Stomach (tissue), 9 donors: ENCODE measurements around the gene SCAMP5. TPM values are rescaled to one million over a fixed set of nuclear protein-coding genes. Genes with fewer than 3 reads are reported as not detected.

Experiments used
- DNase-seq, 2 donors: peaks; one replicate each; pipeline versions ENCODE4 v3.0.0 to v3.0.0-alpha.2; 2013 to 2019
- H3K27ac ChIP-seq, 5 donors: fragments of 200-600 bp in 4 of 5; sonication (generic) in 4 of 5; one replicate each; pipeline ENCODE4 v1.5.1; 2013 to 2019; ENCODE audit warnings: mild to moderate bottlenecking in 1 of 5, moderate library complexity in 1 of 5
- H3K27me3 ChIP-seq, 3 donors: fragments of 200-600 bp; sonication (generic); one replicate each; pipeline ENCODE4 v1.5.1; 2017 to 2019; ENCODE audit warnings: mixed run types in 1 of 3
- H3K36me3 ChIP-seq, 4 donors: fragments of 200-600 bp; sonication (generic); 1 replicate in 3 of 4; 2 replicates in 1 of 4; pipeline ENCODE4 v1.5.1; 2016 to 2019
- H3K4me1 ChIP-seq, 4 donors: fragments of 200-600 bp; sonication (generic); one replicate each; pipeline ENCODE4 v1.5.1; 2016 to 2019
- H3K4me3 ChIP-seq, 4 donors: fragments of 200-600 bp; sonication (generic) in 3 of 4; one replicate each; pipeline ENCODE4 v1.5.1; 2016 to 2019; ENCODE audit warnings: mild to moderate bottlenecking in 1 of 4
- H3K9me3 ChIP-seq, 4 donors: fragments of 200-600 bp; sonication (generic); one replicate each; pipeline ENCODE4 v1.5.1; 2016 to 2019
- EP300 ChIP-seq: sonication (generic); formaldehyde crosslinking; IDR thresholded peaks from one replicate; pipeline ENCODE4 v1.6.1; 2017; ENCODE audit warnings: antibody characterized with exemption
- POLR2A ChIP-seq, 4 donors: fragments of 450-650 bp; IDR thresholded peaks; one replicate each; pipeline ENCODE4 v1.6.1; 2016; ENCODE audit warnings: antibody characterized with exemption in 4 of 4, control low read depth in 2 of 4, mild to moderate bottlenecking in 1 of 4, moderate library complexity in 1 of 4
- POLR2AphosphoS5 ChIP-seq, 3 donors: sonication (generic); formaldehyde crosslinking; IDR thresholded peaks; one replicate each; pipeline ENCODE4 v1.6.1; 2016; ENCODE audit warnings: antibody characterized with exemption in 3 of 3
- WGBS, 5 donors: extraction: QIAGEN DNeasy Blood & Tissue Kit in 3 of 5; methylation state at CpG; one replicate each; pipeline versions ENCODE4 v1.1.5 to v1.1.7; 2013 to 2018; 5-methylcytosine and 5-hydroxymethylcytosine counted together
- intact Hi-C: fragments of 100-400 bp; cut with DNase I; formaldehyde crosslinking; loops from one replicate; pipeline ENCODE4 v1.15.1; 2023; ENCODE audit warnings: low total_unique reads
- polyA plus RNA-seq, 3 donors: library from polyadenylated mRNA; stranded (reverse); fragments of 200-250 nt; gene quantifications; one replicate each; pipeline ENCODE4 v1.2.3, GENCODE V29; 2013
- total RNA-seq, 5 donors: library from RNA; depleted of rRNA; stranded (reverse); fragments of >200 nt; gene quantifications; one replicate each; pipeline versions ENCODE4 v1.1.0 to v1.2.3, GENCODE V29; 2014 to 2016
- TF ChIP-seq, protein P1 (sequence below), 7 experiments: fragments of 450-650 bp in 4 of 7; fragments of 200-600 bp in 3 of 7; sonication (generic) in 3 of 7; IDR thresholded peaks; one replicate each; pipeline ENCODE4 v1.5.1; 2016 to 2019; ENCODE audit warnings: antibody characterized with exemption in 7 of 7, control low read depth in 2 of 7, mild to moderate bottlenecking in 1 of 7
- donor health status: healthy with polysubstance abuse.
- donor health status: Bipolar disorder and iron deficiency.
- donor health status: healthy.

SCAMP5 gene
- total and polyA plus RNA-seq, 8 donors = 1.8 to 70.1 (median 12.5) TPM

DNA sequence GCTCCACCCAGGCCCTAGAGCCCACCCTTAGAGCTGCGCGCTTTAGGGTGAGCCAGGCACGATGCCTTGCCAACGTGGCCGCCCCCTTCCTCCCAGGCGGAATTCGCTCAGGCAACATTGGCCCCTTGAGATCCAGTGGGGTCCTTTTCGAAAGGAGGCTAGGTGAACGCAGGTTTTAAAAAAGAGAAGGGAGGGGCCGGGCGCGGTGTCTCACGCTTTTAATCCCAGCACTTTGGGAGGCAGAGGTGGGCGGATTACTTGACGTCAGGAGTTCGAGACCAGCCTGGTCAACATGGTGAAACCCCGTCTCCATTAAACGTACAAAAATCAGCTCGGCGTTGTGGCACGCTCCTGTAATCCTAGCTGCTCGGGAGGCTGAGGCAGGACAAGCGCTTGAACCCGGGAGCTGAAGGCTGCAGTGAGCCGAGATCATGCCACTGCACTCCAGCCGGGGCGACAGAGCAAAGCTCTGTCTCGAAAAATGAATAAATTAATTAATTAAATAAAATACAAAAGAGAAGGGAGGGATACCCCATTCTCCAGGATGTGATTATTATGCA, 37.8 kb upstream of the SCAMP5 start:
- peak overlapping the region; percentile 54 to 79 (median 61) for H3K4me3 ChIP-seq
- no peaks in the 10 kb centered on the region for H3K9me3 ChIP-seq
- H3K27ac ChIP-seq = peak overlapping the region; percentile 78 to 95 (median 86)
- no peak for TF ChIP-seq POLR2AphosphoS5 (IDR thresholded peaks at IDR 0.05)
- no peak for TF ChIP-seq EP300
- TF ChIP-seq, protein P1, sequence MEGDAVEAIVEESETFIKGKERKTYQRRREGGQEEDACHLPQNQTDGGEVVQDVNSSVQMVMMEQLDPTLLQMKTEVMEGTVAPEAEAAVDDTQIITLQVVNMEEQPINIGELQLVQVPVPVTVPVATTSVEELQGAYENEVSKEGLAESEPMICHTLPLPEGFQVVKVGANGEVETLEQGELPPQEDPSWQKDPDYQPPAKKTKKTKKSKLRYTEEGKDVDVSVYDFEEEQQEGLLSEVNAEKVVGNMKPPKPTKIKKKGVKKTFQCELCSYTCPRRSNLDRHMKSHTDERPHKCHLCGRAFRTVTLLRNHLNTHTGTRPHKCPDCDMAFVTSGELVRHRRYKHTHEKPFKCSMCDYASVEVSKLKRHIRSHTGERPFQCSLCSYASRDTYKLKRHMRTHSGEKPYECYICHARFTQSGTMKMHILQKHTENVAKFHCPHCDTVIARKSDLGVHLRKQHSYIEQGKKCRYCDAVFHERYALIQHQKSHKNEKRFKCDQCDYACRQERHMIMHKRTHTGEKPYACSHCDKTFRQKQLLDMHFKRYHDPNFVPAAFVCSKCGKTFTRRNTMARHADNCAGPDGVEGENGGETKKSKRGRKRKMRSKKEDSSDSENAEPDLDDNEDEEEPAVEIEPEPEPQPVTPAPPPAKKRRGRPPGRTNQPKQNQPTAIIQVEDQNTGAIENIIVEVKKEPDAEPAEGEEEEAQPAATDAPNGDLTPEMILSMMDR (IDR thresholded peaks at IDR 0.05) = no peak
- intact Hi-C loops = no loop called here
- H3K4me1 ChIP-seq = peaks cover 46 to 68% (median 63%) of the 10 kb centered on the region in 4 donors
- H3K36me3 ChIP-seq = no peaks in the 10 kb centered on the region
- DNase-seq = no peak
- 2 to 3% (median 2%) methylated on average over 23 to 28 of the region's 28 CpGs for WGBS, 5 donors
- H3K27me3 ChIP-seq = peaks cover 0 to 49% (median 0%) of the 10 kb centered on the region in 3 donors

DNA sequence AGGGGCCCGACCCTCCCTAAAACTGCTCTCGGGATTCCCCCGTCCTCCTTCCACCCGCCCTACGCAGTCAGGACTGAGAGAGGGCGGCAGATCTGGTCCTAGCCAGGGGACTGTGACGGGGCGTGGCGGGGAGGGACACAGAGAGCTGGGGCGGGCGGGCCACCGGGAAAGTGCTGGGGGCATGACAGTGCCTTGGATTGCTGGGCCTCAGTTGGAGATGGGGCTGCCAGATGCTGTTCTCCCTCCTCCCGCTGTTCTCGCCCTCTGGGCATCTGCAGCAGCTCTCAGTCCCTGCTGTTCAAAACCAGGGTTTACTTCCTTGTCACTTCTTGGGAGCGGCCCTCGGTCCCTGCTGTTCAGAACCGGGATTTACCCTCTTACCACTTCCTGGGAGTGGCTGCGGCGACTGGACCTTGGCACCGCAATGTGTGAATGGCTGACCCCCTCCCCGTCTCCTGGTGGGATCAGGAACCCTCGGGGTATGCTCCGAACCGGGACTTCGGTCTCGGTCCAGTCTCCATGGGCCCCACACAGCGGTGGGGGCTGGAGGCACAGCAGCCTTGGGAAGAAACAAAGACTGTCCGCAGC, 36.9 kb upstream of the SCAMP5 start:
- intact Hi-C loops = no loop called here
- peak; percentile 81 to 87 for DNase-seq
- peak in 1 of 4 donors; percentile 56 for TF ChIP-seq POLR2A (IDR thresholded peaks at IDR 0.05)
- TF ChIP-seq EP300 = no peak
- peak in 2 of 3 donors; percentile 76 to 83 for TF ChIP-seq POLR2AphosphoS5 (IDR thresholded peaks at IDR 0.05)
- TF ChIP-seq, protein P1 (IDR thresholded peaks at IDR 0.05) = peak in 4 of 7 experiments; percentile 35 to 75 (median 46)
- H3K4me1 ChIP-seq = peaks cover 46 to 68% (median 63%) of the 10 kb centered on the region in 4 donors
- H3K27me3 ChIP-seq = peaks cover 0 to 49% (median 0%) of the 10 kb centered on the region in 3 donors
- H3K36me3 ChIP-seq = no peaks in the 10 kb centered on the region
- peak overlapping the region; percentile 39 to 95 (median 86) for H3K27ac ChIP-seq
- peak overlapping the region; percentile 54 to 79 (median 61) for H3K4me3 ChIP-seq
- H3K9me3 ChIP-seq = no peaks in the 10 kb centered on the region
- WGBS, 5 donors = 1 to 3% (median 2%) methylated on average over 18 to 28 of the region's 28 CpGs

DNA sequence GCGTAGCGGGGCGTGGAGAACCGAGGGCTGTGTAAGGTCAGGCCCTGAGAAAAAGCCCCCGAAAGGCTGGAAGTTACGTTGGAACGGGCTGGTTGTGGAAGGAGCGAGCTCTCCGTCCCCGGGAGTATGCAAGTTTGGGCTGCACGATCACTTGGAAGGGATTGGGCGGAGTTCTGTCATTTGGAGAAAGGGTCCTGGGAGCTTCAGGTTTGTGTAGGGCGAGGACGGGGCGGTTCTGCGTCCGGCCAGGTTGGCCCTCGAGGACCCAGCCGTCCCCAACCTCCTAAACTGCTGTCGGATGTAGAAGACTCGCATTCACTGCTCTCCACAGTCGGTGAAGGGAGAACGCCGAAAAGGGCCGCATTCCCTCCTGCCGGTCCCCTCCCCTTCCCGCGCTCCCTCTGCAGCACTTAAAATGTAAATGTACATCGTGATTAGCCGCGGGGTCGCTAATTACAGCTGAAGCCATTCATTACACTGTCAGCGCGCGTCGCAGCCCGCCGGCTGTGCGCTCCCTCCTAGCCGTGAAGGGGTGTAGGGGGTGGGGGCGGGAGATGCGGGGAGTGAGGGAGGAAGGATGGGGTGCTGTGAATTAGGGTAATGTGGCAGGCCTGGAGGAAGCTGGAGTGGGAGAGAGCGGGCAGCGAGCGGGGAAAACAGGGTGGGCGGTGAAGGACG, 36.3 kb upstream of the SCAMP5 start:
- DNase-seq = peak in 1 of 2 donors; percentile 46
- Histone ChIP-seq H3K9me3 (no peaks in the 10 kb centered on the region), H3K4me3 (peak overlapping the region; percentile 54 to 79 (median 61)), H3K36me3 (no peaks in the 10 kb centered on the region), H3K27me3 (peaks cover 0 to 49% (median 0%) of the 10 kb centered on the region in 3 donors), H3K27ac (peak overlapping the region in 4 of 5 donors; percentile 64 to 95 (median 86)), H3K4me1 (peaks cover 46 to 64% (median 59%) of the 10 kb centered on the region in 4 donors)
- 4 to 8% (median 6%) methylated on average over 43 to 47 of the region's 47 CpGs for WGBS, 5 donors
- no peak for TF ChIP-seq POLR2AphosphoS5 (IDR thresholded peaks at IDR 0.05)
- TF ChIP-seq, protein P1 (IDR thresholded peaks at IDR 0.05) = no peak
- TF ChIP-seq POLR2A (IDR thresholded peaks at IDR 0.05) = no peak
- TF ChIP-seq EP300 = no peak
- intact Hi-C loops = no loop called here

DNA sequence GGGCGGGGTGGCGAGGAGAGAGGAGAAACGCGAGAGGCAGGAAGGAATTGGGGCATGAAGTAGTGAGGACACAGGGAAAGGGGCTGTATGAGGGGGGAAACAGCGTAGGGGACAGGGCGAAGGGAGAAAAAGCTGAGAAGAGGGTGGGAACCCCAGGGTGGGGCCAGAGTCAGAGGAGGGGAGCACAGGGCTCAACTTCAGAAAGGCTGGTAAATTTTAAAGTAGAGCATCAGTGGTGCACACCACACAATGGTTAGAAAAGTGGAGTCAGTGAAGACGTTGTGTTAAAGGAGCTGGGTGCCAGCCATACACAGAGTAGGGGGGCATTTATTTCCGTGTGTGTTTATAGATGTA, 35.8 kb upstream of the SCAMP5 start:
- no peak overlapping the region for H3K27ac ChIP-seq
- WGBS, 5 donors = 22 to 38% (median 30%) methylated on average over 8 of the region's 8 CpGs
- TF ChIP-seq, protein P1 (IDR thresholded peaks at IDR 0.05) = no peak
- TF ChIP-seq EP300 = no peak
- no peak for TF ChIP-seq POLR2AphosphoS5 (IDR thresholded peaks at IDR 0.05)
- no peak for TF ChIP-seq POLR2A (IDR thresholded peaks at IDR 0.05)
- intact Hi-C loops = no loop called here
- H3K4me1 ChIP-seq = peaks cover 44 to 59% (median 54%) of the 10 kb centered on the region in 4 donors
- no peaks in the 10 kb centered on the region for H3K36me3 ChIP-seq
- no peak for DNase-seq
- peaks cover 0 to 47% (median 0%) of the 10 kb centered on the region in 3 donors for H3K27me3 ChIP-seq
- H3K9me3 ChIP-seq = no peaks in the 10 kb centered on the region
- H3K4me3 ChIP-seq = peak overlapping the region; percentile 54 to 79 (median 61)
